GM12892 (cell line): ENCODE measurements around the gene VAPA.

Experiments used
- DNase-seq: peaks from one replicate; pipeline ENCODE4 v3.0.0; 2011; ENCODE audit not compliant: insufficient read length
- FAIRE-seq: peaks from 2 replicates; lab custom pipeline; 2011; peaks lifted over from hg19 to GRCh38; lab: Jason Lieb, UNC
- POLR2A ChIP-seq: IDR thresholded peaks from 2 replicates; pipeline ENCODE4 v1.6.1; 2011; ENCODE audit warnings: low read depth, low read length, control low read depth
- POLR2AphosphoS5 ChIP-seq: IDR thresholded peaks from 2 replicates; pipeline ENCODE4 v1.6.1; 2011; ENCODE audit warnings: low read depth, low read length, control low read depth
- TAF1 ChIP-seq: IDR thresholded peaks from 2 replicates; pipeline ENCODE4 v1.6.1; 2011; ENCODE audit warnings: low read depth, mild to moderate bottlenecking, control low read depth, low read length, borderline replicate concordance

The VAPA gene

DNA sequence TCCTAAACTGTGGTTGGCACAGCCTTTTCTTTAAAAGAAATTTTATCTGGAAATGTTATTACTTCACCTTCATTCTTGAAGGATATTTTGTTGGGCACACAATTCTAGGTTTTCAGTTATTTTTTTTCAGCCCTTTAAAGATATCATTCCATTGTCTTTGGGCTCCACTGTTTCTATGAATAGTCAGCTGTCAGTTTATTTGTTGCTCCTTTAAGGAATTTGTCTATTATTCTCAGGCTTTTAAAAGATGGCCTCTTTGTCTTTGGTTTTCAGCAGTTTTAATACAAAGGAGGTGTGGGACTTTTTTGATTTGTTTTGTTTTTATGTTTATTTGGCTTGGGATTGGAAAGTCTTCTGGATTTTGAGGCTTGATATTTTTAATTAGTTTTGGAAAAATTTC is 61.8 kb downstream of the VAPA start:
- TF ChIP-seq TAF1 (no peak), POLR2AphosphoS5 (no peak), POLR2A (no peak)
- no peak for FAIRE-seq
- no peak for DNase-seq

- no peak for DNase-seq
- no peak for FAIRE-seq
- TF ChIP-seq POLR2A (no peak), POLR2AphosphoS5 (no peak), TAF1 (no peak)
Observed at GRCh38 chr18:9982711-9983110, 68.9 kb downstream of the VAPA start.

GRCh38 chr18:9984080-9984479 is 70.3 kb downstream of the VAPA start:
- no peak for TF ChIP-seq TAF1
- no peak for TF ChIP-seq POLR2A
- no peak for TF ChIP-seq POLR2AphosphoS5
- DNase-seq = no peak
- no peak for FAIRE-seq

- no peak for FAIRE-seq
- TF ChIP-seq POLR2AphosphoS5 (no peak), TAF1 (no peak), POLR2A (no peak)
- no peak for DNase-seq
Observed at GRCh38 chr18:9985641-9986040, 71.8 kb downstream of the VAPA start.

GRCh38 chr18:9986156-9986930 is 72.5 kb downstream of the VAPA start:
- FAIRE-seq = no peak
- no peak for TF ChIP-seq POLR2AphosphoS5
- no peak for TF ChIP-seq TAF1
- no peak for TF ChIP-seq POLR2A
- DNase-seq = no peak

DNA sequence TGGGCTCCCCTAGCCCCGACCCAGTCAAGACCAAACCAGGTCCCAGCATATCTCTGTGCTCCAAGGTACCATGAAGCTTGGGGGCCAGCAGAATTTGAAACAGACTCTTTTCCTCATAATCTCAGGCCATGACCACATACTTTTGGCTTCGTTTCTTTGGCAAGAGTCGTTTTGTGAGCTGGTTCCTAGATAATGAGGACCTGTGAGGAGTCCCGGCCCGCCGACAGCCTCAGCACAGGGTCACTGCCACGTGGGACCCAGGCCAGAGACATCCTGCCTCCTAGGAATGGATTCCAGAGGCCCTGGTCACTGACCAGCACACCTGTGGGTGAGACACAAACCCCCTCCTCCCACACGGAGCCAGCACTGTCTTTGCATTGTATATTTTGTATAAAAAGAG is 73.5 kb downstream of the VAPA start:
- DNase-seq (no peak), FAIRE-seq (no peak)
- TF ChIP-seq POLR2A (no peak), TAF1 (no peak), POLR2AphosphoS5 (no peak)

GRCh38 chr18:9987931-9988330 is 74.1 kb downstream of the VAPA start:
- FAIRE-seq = no peak
- no peak for DNase-seq
- TF ChIP-seq POLR2A (no peak), POLR2AphosphoS5 (no peak), TAF1 (no peak)

DNA sequence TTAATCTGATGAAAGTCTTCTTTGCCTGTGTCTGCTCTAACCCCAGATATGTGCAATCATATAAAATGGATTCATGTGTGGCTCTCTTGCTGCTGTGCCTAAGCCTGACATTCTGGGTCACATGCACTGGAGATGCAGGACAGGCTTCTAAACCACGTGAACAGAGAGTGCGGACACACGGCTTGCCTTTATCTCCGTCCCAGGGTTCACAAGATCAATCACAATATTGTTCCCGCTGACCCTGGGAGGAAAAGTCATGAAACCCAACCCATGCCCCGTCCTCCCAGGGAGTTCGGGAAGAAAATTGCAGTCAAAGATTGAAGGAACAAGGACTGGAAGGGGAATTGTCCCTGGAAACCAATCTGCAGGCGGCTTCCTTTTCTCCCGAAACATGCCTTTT is 74.8 kb downstream of the VAPA start:
- FAIRE-seq (no peak), DNase-seq (no peak)
- no peak for TF ChIP-seq POLR2A
- TF ChIP-seq POLR2AphosphoS5 = no peak
- no peak for TF ChIP-seq TAF1

GRCh38 chr18:9989481-9989880 is 75.7 kb downstream of the VAPA start:
- DNase-seq = no peak
- TF ChIP-seq TAF1 (no peak), POLR2A (no peak), POLR2AphosphoS5 (no peak)
- no peak for FAIRE-seq

- FAIRE-seq = no peak
- TF ChIP-seq TAF1 (no peak), POLR2AphosphoS5 (no peak), POLR2A (no peak)
- DNase-seq = no peak
Observed at GRCh38 chr18:9991011-9992000, 77.5 kb downstream of the VAPA start.

- no peak for FAIRE-seq
- TF ChIP-seq TAF1 (no peak), POLR2A (no peak), POLR2AphosphoS5 (no peak)
- no peak for DNase-seq
Observed at GRCh38 chr18:9992300-9992972, 78.6 kb downstream of the VAPA start.
